ENCODE results near the gene GOLGA2. TPM values are rescaled to one million over a fixed set of nuclear protein-coding genes. Genes with fewer than 3 reads are reported as not detected.
A peak's percentile ranks its signal among the peaks of the same experiment; 100 is the strongest.

GOLGA2 gene
- total and polyA plus RNA-seq, 7 experiments from 2014 or later, result 6.0 to 76.6 (median 58.1) TPM

Small RNAs within 50 kb of the gene (microRNA-seq; reads per million reads assigned to microRNA genes)
- gene MIR199B (ENCODE audit: borderline microRNAs expressed), result 25.9 reads per million, percentile 38 among the genes with 10 or more reads in this experiment
- not detected for gene MIR3154 (ENCODE audit: borderline microRNAs expressed)

Other genes starting within 250 kb of the GOLGA2 start
- 10 to 100 TPM; 10.7 to 13.3 (median 11.8) TPM for gene NAIF1, start 208.7 kb downstream of the GOLGA2 start, total RNA-seq
- 10 to 100 TPM in 1 of 2 donors, 1 to 10 TPM in 1; 8.6 to 14.8 TPM for gene NAIF1, start 208.7 kb downstream of the GOLGA2 start, polyA plus RNA-seq
- gene SLC25A25, start 207.8 kb downstream of the GOLGA2 start, total RNA-seq, result 10 to 100 TPM; 12.4 to 26.3 (median 15.1) TPM
- 10 to 100 TPM in 1 of 2 donors, 1 to 10 TPM in 1; 8.4 to 14.7 TPM for gene SLC25A25, start 207.8 kb downstream of the GOLGA2 start, polyA plus RNA-seq
- gene PTGES2, start 148.3 kb downstream of the GOLGA2 start, total RNA-seq, result 10 to 100 TPM; 52.0 to 70.8 (median 61.3) TPM
- gene PTGES2, start 148.3 kb downstream of the GOLGA2 start, polyA plus RNA-seq, result 10 to 100 TPM; 32.3 to 36.1 TPM
- not detected for gene LCN2, start 126.6 kb downstream of the GOLGA2 start, total RNA-seq
- not detected for gene LCN2, start 126.6 kb downstream of the GOLGA2 start, polyA plus RNA-seq
- 10 to 100 TPM; 42.7 to 87.8 (median 48.0) TPM for gene BBLN, start 115.7 kb downstream of the GOLGA2 start, total RNA-seq
- 100 to 1,000 TPM in 1 of 2 donors, 10 to 100 TPM in 1; 99.2 to 102 TPM for gene BBLN, start 115.7 kb downstream of the GOLGA2 start, polyA plus RNA-seq
- 100 to 1,000 TPM; 110 to 163 (median 142) TPM for gene CIZ1, start 84.4 kb downstream of the GOLGA2 start, total RNA-seq
- gene CIZ1, start 84.4 kb downstream of the GOLGA2 start, polyA plus RNA-seq, result 10 to 100 TPM; 11.2 to 38.2 TPM
- 1 to 10 TPM in 2 of 5 experiments, under 1 TPM in 3; 0.24 to 2.0 (median 0.94) TPM for gene DNM1, start 72.6 kb downstream of the GOLGA2 start, total RNA-seq
- gene DNM1, start 72.6 kb downstream of the GOLGA2 start, polyA plus RNA-seq, result under 1 TPM in 1 of 2 donors, not detected in 1; 0.24 TPM
- 10 to 100 TPM in 2 of 5 experiments, 1 to 10 TPM in 3; 8.7 to 17.4 (median 9.8) TPM for gene SWI5, start 269 bp upstream of the GOLGA2 start, total RNA-seq
- gene SWI5, start 269 bp upstream of the GOLGA2 start, polyA plus RNA-seq, result 10 to 100 TPM; 34.6 to 36.6 TPM
- gene TRUB2, start 46.4 kb upstream of the GOLGA2 start, total RNA-seq, result 10 to 100 TPM; 11.5 to 27.2 (median 21.6) TPM
- 10 to 100 TPM; 19.8 to 26.3 TPM for gene TRUB2, start 46.4 kb upstream of the GOLGA2 start, polyA plus RNA-seq
- gene COQ4, start 46.8 kb upstream of the GOLGA2 start, total RNA-seq, result 10 to 100 TPM; 32.9 to 47.2 (median 42.4) TPM
- gene COQ4, start 46.8 kb upstream of the GOLGA2 start, polyA plus RNA-seq, result 10 to 100 TPM; 29.6 to 30.3 TPM
- gene SLC27A4, start 64.5 kb upstream of the GOLGA2 start, total RNA-seq, result 10 to 100 TPM in 4 of 5 experiments, 1 to 10 TPM in 1; 6.4 to 20.1 (median 12.1) TPM
- 1 to 10 TPM; 6.1 to 7.3 TPM for gene SLC27A4, start 64.5 kb upstream of the GOLGA2 start, polyA plus RNA-seq
- gene URM1, start 95.4 kb upstream of the GOLGA2 start, total RNA-seq, result 10 to 100 TPM; 32.3 to 72.4 (median 47.5) TPM
- 10 to 100 TPM; 49.9 to 50.0 TPM for gene URM1, start 95.4 kb upstream of the GOLGA2 start, polyA plus RNA-seq
- gene CERCAM, start 144.8 kb upstream of the GOLGA2 start, total RNA-seq, result 1 to 10 TPM in 1 of 5 experiments, under 1 TPM in 4; 0.19 to 2.2 (median 0.77) TPM
- under 1 TPM; 0.15 to 0.54 TPM for gene CERCAM, start 144.8 kb upstream of the GOLGA2 start, polyA plus RNA-seq
- 10 to 100 TPM; 25.0 to 52.8 (median 30.2) TPM for gene ODF2, start 180.0 kb upstream of the GOLGA2 start, total RNA-seq
- gene ODF2, start 180.0 kb upstream of the GOLGA2 start, polyA plus RNA-seq, result 10 to 100 TPM; 15.7 to 28.8 TPM
- gene GLE1, start 228.7 kb upstream of the GOLGA2 start, total RNA-seq, result 10 to 100 TPM; 14.2 to 46.5 (median 30.5) TPM
- gene GLE1, start 228.7 kb upstream of the GOLGA2 start, polyA plus RNA-seq, result 10 to 100 TPM; 21.2 to 34.5 TPM